Skeletal muscle tissue (tissue), 2 donors: ENCODE results near the gene CAPN14. TPM values are rescaled to one million over a fixed set of nuclear protein-coding genes. Genes with fewer than 3 reads are reported as not detected.

Experiments
- small RNA-seq: library from RNA; depleted of rRNA; stranded (forward); fragments of <200 nt; gene quantifications from one replicate; pipeline ENCODE3, GENCODE V24; 2014
- total RNA-seq: library from RNA; depleted of rRNA; stranded (reverse); fragments of >200 nt; gene quantifications from one replicate; pipeline ENCODE4 v1.2.3, GENCODE V29; 2014

CAPN14 gene
- total RNA-seq, 1 donor from 2014 or later = not detected

Small RNA genes within 50 kb of the gene (small RNA-seq; reads per million reads assigned to genes)
- gene RNA5SP90 = not detected

Other genes with a start within 250 kb of the CAPN14 start
- gene GALNT14, start 79.1 kb downstream of the CAPN14 start, total RNA-seq = 2.1 TPM
- 2.6 TPM for gene EHD3, start 16.6 kb upstream of the CAPN14 start, total RNA-seq
- gene XDH, start 197.2 kb upstream of the CAPN14 start, total RNA-seq = not detected